ENCODE results near the gene OXGR1.
"Not testable (repeated sequence)": the region's sequence is repeated elsewhere in the genome, so short reads cannot be mapped to it uniquely, and the experiment has no call there.

OXGR1 gene

GRCh38 chr13:96994017-96994857, at the start of gene OXGR1:
Gene OXGR1, minus strand, starts transcription at chr13:96994476. Its CDS starts 6,717 bp downstream, at chr13:96987759.
- no peak for DNase-seq

DNA sequence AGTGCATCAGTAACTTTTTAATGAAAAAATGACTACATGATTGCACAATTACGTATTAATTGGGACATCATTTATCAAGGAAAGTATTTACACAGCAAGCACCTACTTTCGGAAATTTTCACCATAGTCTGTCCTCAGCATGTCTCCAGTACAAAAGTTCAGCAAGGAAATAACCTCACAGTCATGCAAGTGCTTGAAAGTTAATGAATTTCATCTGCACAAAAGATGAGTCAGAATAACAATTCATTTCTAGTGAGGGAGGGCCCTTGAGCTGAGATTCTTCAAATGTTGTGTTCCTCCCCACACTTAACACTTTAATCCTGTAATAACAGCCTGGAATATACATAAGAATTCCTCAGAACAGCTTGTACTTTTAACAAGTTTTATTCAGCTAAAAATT, 49.0 kb upstream of the OXGR1 start:
- DNase-seq = no peak

DNA sequence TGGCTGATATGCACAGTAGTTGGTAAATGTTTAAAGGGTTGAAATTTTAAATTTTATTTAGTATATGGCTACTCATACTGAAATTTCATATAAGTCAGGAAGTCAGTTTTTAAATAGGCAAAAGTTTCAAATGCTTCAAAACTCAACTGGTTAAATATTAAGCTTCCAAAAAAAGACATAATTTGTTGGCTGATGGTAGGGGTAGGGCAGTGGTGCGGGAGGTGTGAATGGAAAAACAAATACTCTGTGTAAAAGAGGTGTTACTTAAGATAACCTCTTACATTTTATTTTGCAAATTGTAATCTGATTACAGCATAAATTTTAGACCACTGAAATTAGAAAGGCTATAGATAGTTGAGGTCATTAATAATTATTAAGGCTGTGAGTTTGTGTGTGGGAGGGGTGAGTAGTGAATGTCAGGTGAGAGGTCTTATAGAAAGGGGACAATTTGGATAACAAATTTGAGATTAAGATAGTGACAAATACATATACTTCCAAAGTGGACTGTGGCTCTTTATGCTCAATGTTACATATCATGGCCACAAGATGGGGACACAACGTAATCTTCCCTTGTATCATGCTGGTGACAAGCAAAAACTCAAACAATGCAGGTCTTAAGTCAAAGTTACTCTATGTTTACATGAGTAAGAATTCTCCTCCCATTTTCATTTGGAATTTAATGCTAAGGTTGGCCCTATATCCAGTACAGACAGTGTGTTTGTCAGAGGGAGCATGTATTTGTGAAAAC, 36.6 kb upstream of the OXGR1 start:
- DNase-seq = no peak

DNA sequence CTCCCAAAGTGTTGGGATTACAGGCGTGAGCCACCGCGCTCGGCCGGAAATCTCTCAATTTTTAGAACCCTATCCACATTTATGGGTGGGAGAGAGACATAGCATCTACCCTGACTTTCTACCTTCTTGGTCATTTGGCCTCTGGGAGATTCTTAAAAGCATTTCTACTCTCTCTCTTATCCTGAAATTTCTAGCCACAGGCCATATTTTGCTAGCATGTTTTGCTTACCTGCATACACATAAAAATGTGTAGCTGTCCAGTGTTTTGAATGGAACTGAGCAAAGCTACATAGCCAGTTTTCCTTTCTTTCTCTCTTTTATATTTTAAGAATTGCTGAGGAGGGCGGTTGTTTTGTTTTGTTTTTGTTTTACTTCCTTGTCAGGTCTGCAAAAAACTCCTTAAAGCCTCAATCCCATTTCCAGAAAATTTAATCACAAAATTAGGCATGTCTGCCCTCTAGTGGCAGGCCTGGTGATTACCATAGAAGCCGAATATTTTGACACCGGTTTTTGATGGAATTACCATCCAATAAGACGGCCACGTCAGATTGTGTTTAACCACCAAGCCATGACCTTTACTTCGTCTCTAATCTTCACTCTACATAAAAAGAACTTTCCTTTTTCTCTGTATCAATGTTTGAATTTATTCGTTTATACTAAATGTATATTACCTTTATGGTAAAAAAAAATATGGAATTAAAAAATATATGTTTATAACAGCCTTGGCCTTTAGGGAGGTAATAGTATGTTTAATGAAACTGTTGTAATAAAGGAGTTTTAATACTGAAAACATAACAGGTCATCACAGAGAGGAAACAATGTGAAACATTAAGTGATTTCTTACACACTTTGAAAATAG, 34.4 kb upstream of the OXGR1 start:
- DNase-seq = no peak

DNA sequence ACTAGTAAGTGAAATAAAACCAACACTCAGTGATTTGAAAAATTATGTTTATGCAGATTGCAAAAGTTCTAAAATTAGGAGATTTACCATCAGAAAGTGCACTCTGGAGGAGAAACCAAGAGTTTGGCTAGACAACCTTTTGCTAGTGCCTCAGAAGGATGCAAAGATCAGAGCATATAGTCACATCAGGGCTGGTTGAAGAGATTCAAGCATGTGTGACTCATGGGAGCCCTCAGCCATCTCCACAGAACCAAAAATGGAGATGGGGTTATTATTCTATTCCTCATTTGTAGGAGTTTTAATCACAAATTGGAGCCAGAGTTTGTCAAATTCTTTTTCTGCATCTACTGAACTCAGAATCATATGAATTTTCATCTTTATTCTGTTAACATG, 32.9 kb upstream of the OXGR1 start:
- DNase-seq = no peak

DNA sequence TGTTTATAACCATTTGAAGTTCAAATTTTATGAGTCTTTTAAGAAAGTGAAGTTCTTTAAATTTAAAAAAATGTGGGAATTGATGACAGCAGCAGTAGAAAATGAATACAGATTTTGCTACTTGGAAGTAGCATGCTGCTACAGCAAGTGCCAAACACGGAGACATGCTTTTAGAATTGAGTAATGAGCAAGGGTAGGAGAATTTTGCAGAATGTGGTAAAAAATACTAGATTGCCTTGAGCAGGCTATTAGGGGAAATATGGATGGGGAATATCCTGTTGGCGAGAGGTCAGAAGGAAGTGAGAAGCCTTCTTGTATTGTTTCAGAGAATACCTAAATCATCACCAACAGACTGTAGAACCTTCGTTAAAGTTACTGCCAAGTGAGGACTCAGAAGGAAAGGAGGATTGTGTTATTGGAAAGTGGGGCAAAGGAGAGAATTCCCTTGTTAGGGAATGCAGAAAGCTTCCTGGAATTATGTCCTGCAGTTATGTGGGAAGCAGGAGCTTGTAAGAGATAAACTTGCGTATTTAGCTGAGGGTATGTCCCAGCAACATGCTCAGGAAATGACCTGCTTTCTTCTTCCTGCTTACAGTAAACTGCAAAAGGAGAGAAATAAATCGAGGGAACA, 32.4 kb upstream of the OXGR1 start:
- DNase-seq = no peak

DNA sequence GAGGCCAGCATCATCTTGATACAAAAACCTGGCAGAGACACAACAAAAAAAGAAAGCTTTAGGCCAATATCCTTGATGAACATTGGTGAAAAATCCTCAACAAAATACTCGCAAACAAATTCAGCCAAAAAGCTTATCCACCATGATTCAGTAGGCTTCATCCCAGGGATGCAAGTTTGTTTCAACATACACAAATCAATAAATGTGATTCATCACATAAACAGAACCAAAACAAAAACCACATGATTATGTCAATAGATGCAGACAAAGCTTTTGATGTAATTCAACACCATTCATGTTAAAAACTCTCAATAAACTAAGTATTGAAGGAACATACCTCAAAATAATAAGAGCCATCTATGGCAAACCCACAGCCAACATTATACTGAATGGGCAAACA, 29.5 kb upstream of the OXGR1 start:
- not testable (repeated sequence) for DNase-seq

DNA sequence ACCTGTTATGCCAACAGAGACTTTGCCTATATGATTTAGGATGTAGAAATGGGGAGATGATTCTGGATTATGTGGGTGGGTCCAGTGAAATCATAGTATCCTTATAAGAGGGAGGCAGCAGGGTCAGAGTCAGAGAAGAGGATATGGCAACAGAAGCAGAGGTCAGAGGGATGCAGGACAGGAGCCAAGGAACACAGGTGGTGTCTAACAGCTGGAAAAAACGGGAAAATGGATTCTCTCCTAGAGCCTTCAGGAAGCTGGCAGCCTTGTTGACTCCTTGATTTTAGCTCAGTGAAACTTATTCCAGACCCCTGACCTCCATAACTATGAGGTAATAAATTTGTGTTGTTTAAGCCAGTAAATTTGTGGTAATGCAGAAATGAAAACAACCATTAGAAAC, 28.8 kb upstream of the OXGR1 start:
- no peak for DNase-seq

- no peak for DNase-seq
Observed at GRCh38 chr13:97021241-97021640, 27.0 kb upstream of the OXGR1 start.

GRCh38 chr13:97020689-97021240, 26.5 kb upstream of the OXGR1 start:
- DNase-seq = no peak

- DNase-seq = no peak
Observed at GRCh38 chr13:97020194-97020593, 25.9 kb upstream of the OXGR1 start.

DNA sequence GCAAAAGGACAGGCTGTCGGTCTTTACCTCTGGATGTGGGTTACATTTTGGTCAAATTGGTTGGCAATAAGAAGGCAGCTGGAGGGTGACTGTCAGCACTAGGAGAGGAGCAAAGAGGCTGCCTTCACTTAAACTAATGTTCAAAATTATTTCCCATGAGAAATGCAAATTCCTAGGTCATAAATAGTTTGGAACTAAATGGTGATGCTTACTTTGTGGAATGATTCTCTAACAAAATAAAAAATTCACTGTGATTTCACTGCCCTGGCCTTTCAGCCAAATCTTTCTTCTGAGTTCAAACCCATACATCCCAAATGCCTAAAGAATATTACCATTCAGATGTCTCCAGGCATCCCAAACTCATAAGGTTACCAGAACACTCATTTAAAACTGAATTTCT, 25.0 kb upstream of the OXGR1 start:
- DNase-seq = no peak

DNA sequence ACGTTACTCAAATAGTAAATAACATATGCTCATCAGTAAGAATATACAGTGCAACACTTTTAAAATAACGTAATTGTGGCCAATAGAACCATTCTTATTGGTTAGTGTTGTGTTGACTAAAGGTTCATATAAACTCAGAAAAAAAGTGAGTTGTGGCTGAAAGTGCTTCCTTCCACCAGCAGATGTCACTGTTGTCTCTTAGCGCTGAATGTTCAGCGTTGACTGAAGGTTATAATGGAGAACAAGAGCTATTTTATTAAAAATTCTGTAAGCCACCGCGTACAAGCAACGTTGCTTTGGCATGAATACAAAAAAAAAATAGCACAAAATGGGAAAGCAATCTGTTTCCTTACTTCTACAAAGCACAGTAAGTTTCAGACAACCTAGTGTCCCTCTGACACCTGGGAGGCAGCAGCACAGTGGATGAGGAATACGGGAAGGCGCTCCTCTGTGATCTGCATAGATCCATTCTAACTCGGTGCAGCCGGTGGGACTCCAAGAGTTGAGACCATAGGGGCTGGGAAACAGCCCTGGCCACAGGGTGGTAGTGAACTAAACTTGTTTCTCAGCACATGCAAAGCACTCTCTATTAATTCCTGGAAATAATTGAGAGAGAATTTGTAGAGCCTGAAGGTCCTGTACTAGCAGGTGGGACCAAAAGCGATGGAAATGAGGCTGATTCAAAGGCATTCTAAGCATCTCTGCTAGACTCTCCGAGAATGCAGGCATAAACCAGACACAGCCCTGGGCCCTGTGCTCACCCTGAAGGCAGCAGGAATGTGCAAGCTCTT, 23.9 kb upstream of the OXGR1 start:
- DNase-seq = no peak

DNA sequence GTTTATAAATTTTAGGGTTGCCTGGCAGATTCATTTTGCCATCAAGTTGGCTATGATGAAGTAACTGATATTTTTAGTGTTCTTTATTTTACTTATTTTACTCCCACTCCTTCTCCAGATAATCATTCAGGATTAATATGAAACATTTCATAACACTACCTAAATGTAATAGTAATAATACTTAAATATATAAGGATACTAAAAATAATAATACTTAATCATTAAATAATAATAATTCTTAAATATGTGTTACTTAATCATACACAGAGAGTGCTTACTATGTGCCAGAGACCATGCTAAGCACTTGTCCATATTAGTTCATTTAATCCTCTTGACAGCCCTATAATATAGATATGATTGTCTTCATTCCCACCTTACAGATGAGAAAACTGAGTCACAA, 23.0 kb upstream of the OXGR1 start:
- DNase-seq = no peak

GRCh38 chr13:97015661-97016350, 21.5 kb upstream of the OXGR1 start:
- DNase-seq = no peak

GRCh38 chr13:97012251-97013048, 18.2 kb upstream of the OXGR1 start:
- DNase-seq = no peak

- DNase-seq = no peak
Observed at GRCh38 chr13:97011446-97012131, 17.3 kb upstream of the OXGR1 start.

DNA sequence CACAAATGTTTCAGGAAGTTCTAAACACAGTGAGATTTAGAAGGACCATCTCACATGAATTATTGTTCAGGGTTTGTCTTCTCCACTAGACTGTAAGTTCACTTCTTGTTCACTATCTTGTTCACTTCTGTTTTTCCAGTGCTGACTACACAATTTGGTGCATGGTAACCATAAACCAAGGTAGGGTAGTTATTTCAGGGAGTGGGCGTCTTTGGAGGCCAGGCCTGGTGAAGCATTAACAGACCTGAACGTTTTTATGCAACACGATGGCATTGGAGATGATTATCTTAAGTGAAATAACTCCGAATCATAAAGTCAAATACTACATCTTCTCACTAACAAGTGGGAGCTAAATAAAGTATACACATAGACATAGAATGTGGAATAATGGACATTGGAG, 14.4 kb upstream of the OXGR1 start:
- no peak for DNase-seq

- DNase-seq = no peak
Observed at GRCh38 chr13:97005625-97006262, 11.5 kb upstream of the OXGR1 start.
